ENCODE results near the gene ALK. TPM values are rescaled to one million over a fixed set of nuclear protein-coding genes. Genes with fewer than 3 reads are reported as not detected.

Gene ALK
- total RNA-seq, 1 experiment from 2014 or later: 14.7 TPM

- Histone ChIP-seq H3K9me3 (ENCODE audit: low read depth, low read length, poor library complexity, severe bottlenecking) (peaks cover 8% of the 10 kb centered on the region), H3K4me1 (ENCODE audit: insufficient read depth, low read length, poor library complexity, severe bottlenecking) (no peaks in the 10 kb centered on the region), H3K4me3 (ENCODE audit: low read depth, low read length, poor library complexity, severe bottlenecking) (no peak overlapping the region), H3K27ac (ENCODE audit: low read depth, low read length, poor library complexity, severe bottlenecking) (no peak overlapping the region), H3K27me3 (replicated peaks; ENCODE audit: insufficient read depth, low read depth, low read length, poor library complexity) (no peaks in the 10 kb centered on the region), H3K36me3 (ENCODE audit: insufficient read depth, low read length, poor library complexity, severe bottlenecking) (no peaks in the 10 kb centered on the region)
- ChIA-PET POLR2A (ENCODE audit: low non-redundant PET) (no interaction called here), CTCF (no interaction called here)
- no peak for TF ChIP-seq CTCF (conservative IDR thresholded peaks at IDR 0.05; ENCODE audit: low read depth, low read length)
- TF ChIP-seq EZH2 (IDR thresholded peaks at IDR 0.05; ENCODE audit: borderline replicate concordance, low read depth, low read length, poor library complexity, severe bottlenecking): no peak
- intact Hi-C loops (cut with micrococcal nuclease; ENCODE audit: unreplicated experiment): no loop called here
- peak; percentile 74 for DNase-seq (ENCODE audit: low spot score)
- BruUV-seq (replicated peaks): no TSS peak
These were observed 270.7 kb downstream of the ALK start for GRCh38 chr2:29650631-29651097.

- H3K9me3 ChIP-seq (ENCODE audit: low read depth, low read length, poor library complexity, severe bottlenecking): peaks cover 8% of the 10 kb centered on the region
- ChIA-PET CTCF (no interaction called here), POLR2A (ENCODE audit: low non-redundant PET) (no interaction called here)
- no TSS peak for BruUV-seq (replicated peaks)
- H3K27ac ChIP-seq (ENCODE audit: low read depth, low read length, poor library complexity, severe bottlenecking): no peak overlapping the region
- TF ChIP-seq CTCF (conservative IDR thresholded peaks at IDR 0.05; ENCODE audit: low read depth, low read length) (0 out of 2 replicates have a peak, but pooled peaks have one; percentile 21), EZH2 (IDR thresholded peaks at IDR 0.05; ENCODE audit: borderline replicate concordance, low read depth, low read length, poor library complexity, severe bottlenecking) (no peak)
- DNase-seq (ENCODE audit: low spot score): no peak
- H3K36me3 ChIP-seq (ENCODE audit: insufficient read depth, low read length, poor library complexity, severe bottlenecking): no peaks in the 10 kb centered on the region
- H3K4me3 ChIP-seq (ENCODE audit: low read depth, low read length, poor library complexity, severe bottlenecking): no peak overlapping the region
- H3K4me1 ChIP-seq (ENCODE audit: insufficient read depth, low read length, poor library complexity, severe bottlenecking): no peaks in the 10 kb centered on the region
- no peaks in the 10 kb centered on the region for H3K27me3 ChIP-seq (replicated peaks; ENCODE audit: insufficient read depth, low read depth, low read length, poor library complexity)
- intact Hi-C loops (cut with micrococcal nuclease; ENCODE audit: unreplicated experiment): no loop called here
These were observed 276.4 kb downstream of the ALK start for GRCh38 chr2:29644949-29645348.

GRCh38 chr2:29643196-29643595 lies 278.2 kb downstream of the ALK start:
- no peaks in the 10 kb centered on the region for H3K27me3 ChIP-seq (replicated peaks; ENCODE audit: insufficient read depth, low read depth, low read length, poor library complexity)
- no peaks in the 10 kb centered on the region for H3K4me1 ChIP-seq (ENCODE audit: insufficient read depth, low read length, poor library complexity, severe bottlenecking)
- no peaks in the 10 kb centered on the region for H3K9me3 ChIP-seq (ENCODE audit: low read depth, low read length, poor library complexity, severe bottlenecking)
- no peak for TF ChIP-seq CTCF (conservative IDR thresholded peaks at IDR 0.05; ENCODE audit: low read depth, low read length)
- no peak for TF ChIP-seq EZH2 (IDR thresholded peaks at IDR 0.05; ENCODE audit: borderline replicate concordance, low read depth, low read length, poor library complexity, severe bottlenecking)
- CTCF ChIA-PET: no interaction called here
- intact Hi-C loops (cut with micrococcal nuclease; ENCODE audit: unreplicated experiment): no loop called here
- no peak for DNase-seq (ENCODE audit: low spot score)
- BruUV-seq (replicated peaks): no TSS peak
- no peak overlapping the region for H3K4me3 ChIP-seq (ENCODE audit: low read depth, low read length, poor library complexity, severe bottlenecking)
- H3K27ac ChIP-seq (ENCODE audit: low read depth, low read length, poor library complexity, severe bottlenecking): no peak overlapping the region
- no peaks in the 10 kb centered on the region for H3K36me3 ChIP-seq (ENCODE audit: insufficient read depth, low read length, poor library complexity, severe bottlenecking)
- POLR2A ChIA-PET (ENCODE audit: low non-redundant PET): no interaction called here

Data from A673 (cell line).